ENCODE measurements around the gene HIVEP3. TPM values are rescaled to one million over a fixed set of nuclear protein-coding genes. Genes with fewer than 3 reads are reported as not detected.

HIVEP3 gene
- total RNA-seq, 1 experiment from 2014 or later = 0.55 TPM

DNA sequence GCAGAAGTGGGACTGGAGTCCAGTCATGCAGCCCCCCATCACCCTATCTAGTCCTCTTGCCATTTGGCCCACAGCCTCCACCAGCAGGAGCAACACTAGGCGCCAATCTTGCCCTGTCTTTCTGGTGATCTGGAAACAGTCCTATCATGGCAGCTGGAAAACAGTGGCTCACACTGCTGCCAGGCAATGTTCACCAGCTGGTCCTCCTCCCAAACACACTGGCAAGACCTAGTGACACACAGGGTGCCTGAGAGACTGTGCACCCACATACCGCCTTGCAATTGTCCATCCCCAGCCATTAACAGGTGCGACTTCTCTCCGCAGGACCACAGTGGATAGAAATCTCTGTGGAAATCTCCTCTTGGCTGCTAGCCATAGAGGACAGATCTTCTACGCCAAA is 105.5 kb downstream of the HIVEP3 start:
- CTCF ChIA-PET = interaction anchor here (0.7 to 1.7 kb wide), 3 partner anchors 26 to 106 kb away, joined by 3 to 5 read pairs (median 4); no protein-coding TSS in a partner anchor

GRCh38 chr1:41812453-41812852 is 106.3 kb downstream of the HIVEP3 start:
- Mint-ChIP-seq H3K27me3 (ENCODE audit: low read depth) (no peaks in the 10 kb centered on the region), H3K36me3 (no peaks in the 10 kb centered on the region), H3K4me1 (peaks cover 5% of the 10 kb centered on the region), H3K9me3 (no peaks in the 10 kb centered on the region), H3K4me3 (no peak overlapping the region), H3K27ac (peak overlapping the region; percentile 80)
- TF ChIP-seq, protein P1, sequence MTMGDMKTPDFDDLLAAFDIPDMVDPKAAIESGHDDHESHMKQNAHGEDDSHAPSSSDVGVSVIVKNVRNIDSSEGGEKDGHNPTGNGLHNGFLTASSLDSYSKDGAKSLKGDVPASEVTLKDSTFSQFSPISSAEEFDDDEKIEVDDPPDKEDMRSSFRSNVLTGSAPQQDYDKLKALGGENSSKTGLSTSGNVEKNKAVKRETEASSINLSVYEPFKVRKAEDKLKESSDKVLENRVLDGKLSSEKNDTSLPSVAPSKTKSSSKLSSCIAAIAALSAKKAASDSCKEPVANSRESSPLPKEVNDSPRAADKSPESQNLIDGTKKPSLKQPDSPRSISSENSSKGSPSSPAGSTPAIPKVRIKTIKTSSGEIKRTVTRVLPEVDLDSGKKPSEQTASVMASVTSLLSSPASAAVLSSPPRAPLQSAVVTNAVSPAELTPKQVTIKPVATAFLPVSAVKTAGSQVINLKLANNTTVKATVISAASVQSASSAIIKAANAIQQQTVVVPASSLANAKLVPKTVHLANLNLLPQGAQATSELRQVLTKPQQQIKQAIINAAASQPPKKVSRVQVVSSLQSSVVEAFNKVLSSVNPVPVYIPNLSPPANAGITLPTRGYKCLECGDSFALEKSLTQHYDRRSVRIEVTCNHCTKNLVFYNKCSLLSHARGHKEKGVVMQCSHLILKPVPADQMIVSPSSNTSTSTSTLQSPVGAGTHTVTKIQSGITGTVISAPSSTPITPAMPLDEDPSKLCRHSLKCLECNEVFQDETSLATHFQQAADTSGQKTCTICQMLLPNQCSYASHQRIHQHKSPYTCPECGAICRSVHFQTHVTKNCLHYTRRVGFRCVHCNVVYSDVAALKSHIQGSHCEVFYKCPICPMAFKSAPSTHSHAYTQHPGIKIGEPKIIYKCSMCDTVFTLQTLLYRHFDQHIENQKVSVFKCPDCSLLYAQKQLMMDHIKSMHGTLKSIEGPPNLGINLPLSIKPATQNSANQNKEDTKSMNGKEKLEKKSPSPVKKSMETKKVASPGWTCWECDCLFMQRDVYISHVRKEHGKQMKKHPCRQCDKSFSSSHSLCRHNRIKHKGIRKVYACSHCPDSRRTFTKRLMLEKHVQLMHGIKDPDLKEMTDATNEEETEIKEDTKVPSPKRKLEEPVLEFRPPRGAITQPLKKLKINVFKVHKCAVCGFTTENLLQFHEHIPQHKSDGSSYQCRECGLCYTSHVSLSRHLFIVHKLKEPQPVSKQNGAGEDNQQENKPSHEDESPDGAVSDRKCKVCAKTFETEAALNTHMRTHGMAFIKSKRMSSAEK (CRISPR knock-in tag; IDR thresholded peaks at IDR 0.05; ENCODE audit: borderline replicate concordance) = no peak
- TF ChIP-seq ZNF317 (CRISPR knock-in tag; IDR thresholded peaks at IDR 0.05; ENCODE audit: borderline replicate concordance, low read depth) (no peak), ZNF416 (CRISPR knock-in tag; IDR thresholded peaks at IDR 0.05) (no peak), ZNF423 (CRISPR knock-in tag; IDR thresholded peaks at IDR 0.05) (no peak)
- TF ChIP-seq, protein P2, sequence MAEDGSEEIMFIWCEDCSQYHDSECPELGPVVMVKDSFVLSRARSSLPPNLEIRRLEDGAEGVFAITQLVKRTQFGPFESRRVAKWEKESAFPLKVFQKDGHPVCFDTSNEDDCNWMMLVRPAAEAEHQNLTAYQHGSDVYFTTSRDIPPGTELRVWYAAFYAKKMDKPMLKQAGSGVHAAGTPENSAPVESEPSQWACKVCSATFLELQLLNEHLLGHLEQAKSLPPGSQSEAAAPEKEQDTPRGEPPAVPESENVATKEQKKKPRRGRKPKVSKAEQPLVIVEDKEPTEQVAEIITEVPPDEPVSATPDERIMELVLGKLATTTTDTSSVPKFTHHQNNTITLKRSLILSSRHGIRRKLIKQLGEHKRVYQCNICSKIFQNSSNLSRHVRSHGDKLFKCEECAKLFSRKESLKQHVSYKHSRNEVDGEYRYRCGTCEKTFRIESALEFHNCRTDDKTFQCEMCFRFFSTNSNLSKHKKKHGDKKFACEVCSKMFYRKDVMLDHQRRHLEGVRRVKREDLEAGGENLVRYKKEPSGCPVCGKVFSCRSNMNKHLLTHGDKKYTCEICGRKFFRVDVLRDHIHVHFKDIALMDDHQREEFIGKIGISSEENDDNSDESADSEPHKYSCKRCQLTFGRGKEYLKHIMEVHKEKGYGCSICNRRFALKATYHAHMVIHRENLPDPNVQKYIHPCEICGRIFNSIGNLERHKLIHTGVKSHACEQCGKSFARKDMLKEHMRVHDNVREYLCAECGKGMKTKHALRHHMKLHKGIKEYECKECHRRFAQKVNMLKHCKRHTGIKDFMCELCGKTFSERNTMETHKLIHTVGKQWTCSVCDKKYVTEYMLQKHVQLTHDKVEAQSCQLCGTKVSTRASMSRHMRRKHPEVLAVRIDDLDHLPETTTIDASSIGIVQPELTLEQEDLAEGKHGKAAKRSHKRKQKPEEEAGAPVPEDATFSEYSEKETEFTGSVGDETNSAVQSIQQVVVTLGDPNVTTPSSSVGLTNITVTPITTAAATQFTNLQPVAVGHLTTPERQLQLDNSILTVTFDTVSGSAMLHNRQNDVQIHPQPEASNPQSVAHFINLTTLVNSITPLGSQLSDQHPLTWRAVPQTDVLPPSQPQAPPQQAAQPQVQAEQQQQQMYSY (CRISPR knock-in tag; IDR thresholded peaks at IDR 0.05) = no peak
- POLR2A ChIA-PET = interaction anchor here (0.6 kb wide), 1 partner anchor 10 kb away, joined by 3 read pairs; no protein-coding TSS in a partner anchor
- ATAC-seq (no peak), DNase-seq (ENCODE audit: low spot score) (no peak)
- CTCF ChIA-PET = interaction anchor here (0.6 to 1.7 kb wide), 34 partner anchors 9 to 361 kb away, joined by 3 to 12 read pairs (median 4); partner anchors contain the start of gene HIVEP3

More for the DNA sequence above, 105.5 kb downstream of the HIVEP3 start:
- POLR2A ChIA-PET = interaction anchor here (0.6 kb wide), 1 partner anchor 10 kb away, joined by 3 read pairs; no protein-coding TSS in a partner anchor
- TF ChIP-seq, protein P3, sequence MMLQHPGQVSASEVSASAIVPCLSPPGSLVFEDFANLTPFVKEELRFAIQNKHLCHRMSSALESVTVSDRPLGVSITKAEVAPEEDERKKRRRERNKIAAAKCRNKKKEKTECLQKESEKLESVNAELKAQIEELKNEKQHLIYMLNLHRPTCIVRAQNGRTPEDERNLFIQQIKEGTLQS (CRISPR knock-in tag; conservative IDR thresholded peaks at IDR 0.05) = no peak
- TF ChIP-seq PRRX2 (CRISPR knock-in tag; IDR thresholded peaks at IDR 0.05) = no peak
- Mint-ChIP-seq H3K4me3 (no peak overlapping the region), H3K9me3 (no peaks in the 10 kb centered on the region), H3K27me3 (ENCODE audit: low read depth) (no peaks in the 10 kb centered on the region), H3K27ac (no peak overlapping the region), H3K36me3 (no peaks in the 10 kb centered on the region), H3K4me1 (peaks cover 5% of the 10 kb centered on the region)
- DNase-seq (ENCODE audit: low spot score) (no peak), ATAC-seq (no peak)

- H3K27ac Mint-ChIP-seq = peak overlapping the region; percentile 80
- CTCF ChIA-PET = interaction anchor here (0.6 to 1.7 kb wide), 36 partner anchors 9 to 362 kb away, joined by 3 to 12 read pairs (median 4); partner anchors contain the start of gene HIVEP3
Observed at GRCh38 chr1:41812051-41812450, 106.7 kb downstream of the HIVEP3 start.

More at GRCh38 chr1:41812051-41812450, 106.7 kb downstream of the HIVEP3 start:
- TF ChIP-seq CTCF (IDR thresholded peaks at IDR 0.05) (peak; percentile 59), E2F1 (CRISPR knock-in tag; IDR thresholded peaks at IDR 0.05) (no peak)
- POLR2A ChIA-PET = no interaction called here
- ATAC-seq (peak; percentile 88), DNase-seq (ENCODE audit: low spot score) (peak; percentile 74)
- no peaks in the 10 kb centered on the region for H3K9me3 Mint-ChIP-seq
- no peak overlapping the region for H3K4me3 Mint-ChIP-seq
- H3K27me3 Mint-ChIP-seq (ENCODE audit: low read depth) = no peaks in the 10 kb centered on the region
- H3K36me3 Mint-ChIP-seq = no peaks in the 10 kb centered on the region
- H3K4me1 Mint-ChIP-seq = peaks cover 5% of the 10 kb centered on the region

All from WTC11 (cell line).